ENCODE results near the gene TMCC1. TPM values are rescaled to one million over a fixed set of nuclear protein-coding genes. Genes with fewer than 3 reads are reported as not detected.

Gene TMCC1
- total RNA-seq, 1 experiment from 2014 or later: 6.2 TPM

DNA sequence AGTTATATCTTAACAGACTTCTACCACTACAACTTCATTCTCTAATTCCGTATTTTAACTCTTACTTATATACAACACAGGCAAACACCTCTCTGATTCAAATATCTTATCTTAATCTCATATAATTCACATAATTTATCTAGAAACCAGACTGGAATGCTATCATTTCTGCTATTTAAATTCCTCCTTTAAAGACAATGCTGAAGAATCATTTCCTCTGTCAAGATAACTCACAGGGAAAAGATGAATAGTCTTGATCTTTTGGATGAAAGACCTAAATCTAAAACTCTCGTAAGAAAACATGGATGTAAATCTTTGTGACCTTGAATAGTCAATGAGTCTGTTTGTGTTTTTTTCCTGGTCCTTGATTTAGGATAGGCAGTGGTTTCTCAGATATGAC lies 151.7 kb downstream of the TMCC1 start:
- Histone ChIP-seq H3K4me2 (ENCODE audit: low read length) (no peak overlapping the region), H3K27me3 (ENCODE audit: low read length) (no peaks in the 10 kb centered on the region), H3K9me3 (ENCODE audit: low read length) (no peaks in the 10 kb centered on the region), H4K20me1 (ENCODE audit: low read length) (no peaks in the 10 kb centered on the region), H3K4me3 (ENCODE audit: low read length) (no peak overlapping the region), H3K9me2 (replicated peaks; ENCODE audit: low read length) (no peaks in the 10 kb centered on the region), H3K9ac (ENCODE audit: low read length) (no peak overlapping the region), H3K79me2 (ENCODE audit: low read length) (peaks cover 38% of the 10 kb centered on the region), H3K27ac (ENCODE audit: low read length) (no peak overlapping the region), H3F3A (ENCODE audit: low read length, unreplicated experiment) (no peaks in the 10 kb centered on the region), H2AFZ (ENCODE audit: low read length) (no peak overlapping the region), H3K4me1 (ENCODE audit: insufficient read depth, low read length) (no peaks in the 10 kb centered on the region), H3K36me3 (ENCODE audit: low read depth, low read length) (no peaks in the 10 kb centered on the region)
- no TSS peak for BruUV-seq (replicated peaks)
- ATAC-seq: no peak
- ChIA-PET POLR2A (ENCODE audit: unreplicated experiment) (no interaction called here), CTCF (no interaction called here)
- no peak for TF ChIP-seq EZH2 (IDR thresholded peaks at IDR 0.05; ENCODE audit: low read length, unreplicated experiment)
- intact Hi-C loops (cut with micrococcal nuclease): no loop called here
- DNase-seq: no peak

GRCh38 chr3:129740090-129740489 lies 153.4 kb downstream of the TMCC1 start:
- peaks cover 29% of the 10 kb centered on the region for H3K79me2 ChIP-seq (ENCODE audit: low read length)
- TF ChIP-seq EZH2 (IDR thresholded peaks at IDR 0.05; ENCODE audit: low read length, unreplicated experiment): no peak
- TF ChIP-seq, protein P1, sequence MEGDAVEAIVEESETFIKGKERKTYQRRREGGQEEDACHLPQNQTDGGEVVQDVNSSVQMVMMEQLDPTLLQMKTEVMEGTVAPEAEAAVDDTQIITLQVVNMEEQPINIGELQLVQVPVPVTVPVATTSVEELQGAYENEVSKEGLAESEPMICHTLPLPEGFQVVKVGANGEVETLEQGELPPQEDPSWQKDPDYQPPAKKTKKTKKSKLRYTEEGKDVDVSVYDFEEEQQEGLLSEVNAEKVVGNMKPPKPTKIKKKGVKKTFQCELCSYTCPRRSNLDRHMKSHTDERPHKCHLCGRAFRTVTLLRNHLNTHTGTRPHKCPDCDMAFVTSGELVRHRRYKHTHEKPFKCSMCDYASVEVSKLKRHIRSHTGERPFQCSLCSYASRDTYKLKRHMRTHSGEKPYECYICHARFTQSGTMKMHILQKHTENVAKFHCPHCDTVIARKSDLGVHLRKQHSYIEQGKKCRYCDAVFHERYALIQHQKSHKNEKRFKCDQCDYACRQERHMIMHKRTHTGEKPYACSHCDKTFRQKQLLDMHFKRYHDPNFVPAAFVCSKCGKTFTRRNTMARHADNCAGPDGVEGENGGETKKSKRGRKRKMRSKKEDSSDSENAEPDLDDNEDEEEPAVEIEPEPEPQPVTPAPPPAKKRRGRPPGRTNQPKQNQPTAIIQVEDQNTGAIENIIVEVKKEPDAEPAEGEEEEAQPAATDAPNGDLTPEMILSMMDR (conservative IDR thresholded peaks at IDR 0.05; ENCODE audit: low read depth, low read length): no peak
- H3K4me1 ChIP-seq (ENCODE audit: insufficient read depth, low read length): no peaks in the 10 kb centered on the region
- H3K9me3 ChIP-seq (ENCODE audit: low read length): no peaks in the 10 kb centered on the region
- no peak overlapping the region for H3K4me2 ChIP-seq (ENCODE audit: low read length)
- ATAC-seq (no peak), DNase-seq (no peak)
- no peak overlapping the region for H3K9ac ChIP-seq (ENCODE audit: low read length)
- no peak overlapping the region for H3K27ac ChIP-seq (ENCODE audit: low read length)
- no peaks in the 10 kb centered on the region for H3K27me3 ChIP-seq (ENCODE audit: low read length)
- H3K9me2 ChIP-seq (replicated peaks; ENCODE audit: low read length): no peaks in the 10 kb centered on the region
- no peak overlapping the region for H3K4me3 ChIP-seq (ENCODE audit: low read length)
- intact Hi-C loops (cut with micrococcal nuclease): no loop called here
- ChIA-PET POLR2A (ENCODE audit: unreplicated experiment) (interaction anchor here (0.6 kb wide), 1 partner anchor 80 kb away, joined by 3 read pairs; no protein-coding TSS in a partner anchor), CTCF (no interaction called here)
- H4K20me1 ChIP-seq (ENCODE audit: low read length): no peaks in the 10 kb centered on the region
- no peaks in the 10 kb centered on the region for H3K36me3 ChIP-seq (ENCODE audit: low read depth, low read length)
- no TSS peak for BruUV-seq (replicated peaks)
- no peaks in the 10 kb centered on the region for H3F3A ChIP-seq (ENCODE audit: low read length, unreplicated experiment)
- no peak overlapping the region for H2AFZ ChIP-seq (ENCODE audit: low read length)

DNA sequence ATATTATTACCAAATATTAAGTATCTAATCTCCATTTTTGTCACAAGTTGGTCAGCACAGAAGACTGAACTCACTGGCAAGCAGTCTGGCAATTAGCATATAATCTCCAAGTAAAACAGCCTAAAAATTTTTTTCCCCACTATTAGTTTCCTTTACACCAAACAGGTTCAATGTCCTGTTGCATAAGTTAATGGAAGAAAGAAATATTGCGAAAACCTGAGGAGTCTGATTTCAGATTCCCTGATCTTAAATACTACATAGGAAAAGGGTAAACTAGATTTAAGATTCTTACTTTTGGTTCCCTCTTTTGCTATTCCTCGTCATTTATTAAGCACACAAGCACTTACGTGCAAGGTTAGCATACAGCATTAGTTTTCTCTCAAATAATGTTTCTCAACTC lies 153.9 kb downstream of the TMCC1 start:
- TF ChIP-seq, protein P1 (conservative IDR thresholded peaks at IDR 0.05; ENCODE audit: low read depth, low read length): no peak
- TF ChIP-seq EZH2phosphoT487 (IDR thresholded peaks at IDR 0.05; ENCODE audit: borderline replicate concordance, low read length): no peak
- TF ChIP-seq EZH2 (IDR thresholded peaks at IDR 0.05; ENCODE audit: low read length, unreplicated experiment): no peak
- H3K4me1 ChIP-seq (ENCODE audit: insufficient read depth, low read length): no peaks in the 10 kb centered on the region
- intact Hi-C loops (cut with micrococcal nuclease): no loop called here
- H4K20me1 ChIP-seq (ENCODE audit: low read length): no peaks in the 10 kb centered on the region
- no peaks in the 10 kb centered on the region for H3F3A ChIP-seq (ENCODE audit: low read length, unreplicated experiment)
- H2AFZ ChIP-seq (ENCODE audit: low read length): no peak overlapping the region
- BruUV-seq (replicated peaks): no TSS peak
- H3K27me3 ChIP-seq (ENCODE audit: low read length): no peaks in the 10 kb centered on the region
- no peak for ATAC-seq
- peaks cover 28% of the 10 kb centered on the region for H3K79me2 ChIP-seq (ENCODE audit: low read length)
- H3K4me2 ChIP-seq (ENCODE audit: low read length): no peak overlapping the region
- no peaks in the 10 kb centered on the region for H3K36me3 ChIP-seq (ENCODE audit: low read depth, low read length)
- no peak overlapping the region for H3K9ac ChIP-seq (ENCODE audit: low read length)
- no peak overlapping the region for H3K27ac ChIP-seq (ENCODE audit: low read length)
- DNase-seq: no peak
- ChIA-PET POLR2A (ENCODE audit: unreplicated experiment) (interaction anchor here (0.6 kb wide), 1 partner anchor 80 kb away, joined by 3 read pairs; no protein-coding TSS in a partner anchor), CTCF (interaction anchor here (0.5 kb wide), 1 partner anchor 63 kb away, joined by 8 read pairs; no protein-coding TSS in a partner anchor)
- no peaks in the 10 kb centered on the region for H3K9me2 ChIP-seq (replicated peaks; ENCODE audit: low read length)
- H3K4me3 ChIP-seq (ENCODE audit: low read length): no peak overlapping the region
- H3K9me3 ChIP-seq (ENCODE audit: low read length): no peaks in the 10 kb centered on the region
